Suppressor macrophage treated with lipopolysaccharide for 4 hours (primary cell): ENCODE results near the gene TRIM62.
"Not testable (repeated sequence)": the region's sequence is repeated elsewhere in the genome, so short reads cannot be mapped to it uniquely, and the experiment has no call there.

Experiments used
- DNase-seq: peaks from one replicate; pipeline ENCODE4 v3.0.0-alpha.2; 2020

Gene TRIM62

GRCh38 chr1:33158366-33158765 is 23.5 kb downstream of the TRIM62 start:
- DNase-seq, result no peak

GRCh38 chr1:33157131-33157530 is 24.7 kb downstream of the TRIM62 start:
- DNase-seq, result no peak

DNA sequence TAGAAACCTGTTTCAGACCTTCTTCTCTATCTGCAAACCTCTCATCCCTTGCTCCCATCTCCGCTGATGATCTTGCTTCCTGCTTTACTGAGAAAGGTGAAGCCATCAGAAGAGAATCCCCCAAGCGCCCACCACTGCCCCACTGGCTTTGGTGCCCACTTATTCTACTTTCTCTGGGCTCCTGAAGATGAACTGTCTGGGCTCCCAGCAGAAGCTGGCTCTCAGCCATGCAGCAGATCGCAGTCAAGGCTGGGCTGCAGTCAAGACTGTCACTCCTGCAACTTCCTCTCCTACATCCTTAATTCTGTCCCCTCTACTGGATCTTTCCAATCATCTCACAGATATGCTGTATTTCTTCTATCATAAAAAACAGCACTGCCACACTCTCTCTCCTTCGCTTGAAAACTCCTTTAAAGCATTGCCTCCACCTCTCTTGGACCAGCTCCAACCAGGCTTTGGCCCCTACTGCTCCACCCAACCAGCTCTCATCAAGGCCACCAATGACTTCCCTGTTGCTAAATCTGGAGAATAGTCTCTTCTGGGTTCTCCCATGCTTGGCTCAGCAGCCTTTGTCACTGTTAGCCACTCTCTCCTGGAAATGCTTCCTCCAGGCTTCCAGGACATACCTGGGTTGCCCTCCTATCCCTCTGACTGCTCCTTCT is 25.8 kb downstream of the TRIM62 start:
- no peak for DNase-seq

GRCh38 chr1:33153650-33154049 is 28.2 kb downstream of the TRIM62 start:
- no peak for DNase-seq

DNA sequence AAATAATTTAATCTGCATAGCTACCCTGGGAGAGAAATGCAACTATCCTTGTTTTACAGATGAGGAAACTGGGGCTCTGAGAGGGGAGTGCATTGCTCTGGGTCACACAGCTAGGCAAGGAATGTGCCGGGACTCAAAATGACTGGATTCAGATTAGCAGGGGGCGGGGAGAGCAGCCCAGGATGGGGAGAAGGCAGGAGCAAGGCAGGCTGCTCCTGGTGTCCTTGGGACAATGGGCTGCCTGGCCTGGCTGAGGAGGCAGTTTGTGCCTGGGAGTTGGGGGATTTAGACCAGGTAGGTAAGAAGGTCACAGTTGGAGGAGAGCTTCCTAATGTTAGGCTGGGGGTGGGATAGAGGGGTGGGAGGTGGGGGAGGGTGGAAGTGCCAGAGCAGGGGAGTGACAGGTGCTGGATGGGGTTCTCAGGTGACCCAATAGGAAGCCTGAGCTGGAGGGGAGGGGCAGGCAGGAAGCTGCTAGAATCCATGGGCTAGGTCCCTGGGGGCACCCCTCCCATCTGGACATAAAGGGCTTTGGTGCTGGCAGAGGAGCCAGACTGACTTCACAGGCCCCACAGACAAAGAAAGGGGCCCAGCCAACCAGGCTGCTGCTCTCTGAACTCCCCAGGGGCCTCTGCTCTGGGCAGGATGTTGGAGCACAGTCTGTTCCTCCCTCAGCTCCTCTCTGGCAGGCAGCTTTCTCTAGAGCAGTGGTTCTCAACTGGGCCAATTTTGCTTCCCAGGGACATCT is 29.0 kb downstream of the TRIM62 start:
- DNase-seq, result no peak

- no peak for DNase-seq
These were observed 30.7 kb downstream of the TRIM62 start for GRCh38 chr1:33151116-33151515.

- no peak for DNase-seq
These were observed 31.3 kb downstream of the TRIM62 start for GRCh38 chr1:33150522-33150921.

DNA sequence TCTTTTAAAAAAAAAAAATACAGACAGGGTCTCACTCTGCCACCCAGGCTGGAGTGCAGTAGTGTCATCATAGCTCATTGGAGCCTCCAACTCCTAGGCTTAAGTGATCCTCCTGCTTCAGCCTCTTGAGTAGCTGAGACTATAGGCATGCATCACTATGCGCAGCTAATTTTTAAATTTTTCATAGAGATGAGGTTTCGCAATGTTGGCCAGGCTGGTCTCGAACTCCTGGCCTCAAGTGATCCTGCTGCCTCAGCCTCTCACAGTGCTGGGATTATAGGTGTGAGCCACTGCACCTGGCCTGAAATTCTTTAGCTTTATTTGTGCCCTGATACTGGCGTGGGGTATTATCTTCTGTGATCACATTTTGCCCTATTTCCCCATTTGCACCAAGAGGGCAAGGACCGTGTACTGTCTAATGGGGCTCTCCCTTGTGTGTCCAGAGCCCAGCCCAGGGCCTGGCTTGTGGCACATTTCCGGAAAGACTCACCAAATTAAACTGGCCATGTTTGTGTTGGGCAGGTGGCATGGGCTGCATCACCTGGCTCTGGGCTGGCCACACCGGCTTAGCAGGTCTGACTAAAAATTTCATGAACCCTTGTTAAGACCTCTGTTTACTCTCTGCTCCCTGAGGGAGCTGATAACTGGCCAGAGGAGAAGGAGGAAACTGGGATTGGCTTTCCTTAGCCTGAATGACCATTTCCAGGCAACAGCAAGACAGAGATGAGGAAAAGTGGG is 32.2 kb downstream of the TRIM62 start:
- DNase-seq, result no peak

DNA sequence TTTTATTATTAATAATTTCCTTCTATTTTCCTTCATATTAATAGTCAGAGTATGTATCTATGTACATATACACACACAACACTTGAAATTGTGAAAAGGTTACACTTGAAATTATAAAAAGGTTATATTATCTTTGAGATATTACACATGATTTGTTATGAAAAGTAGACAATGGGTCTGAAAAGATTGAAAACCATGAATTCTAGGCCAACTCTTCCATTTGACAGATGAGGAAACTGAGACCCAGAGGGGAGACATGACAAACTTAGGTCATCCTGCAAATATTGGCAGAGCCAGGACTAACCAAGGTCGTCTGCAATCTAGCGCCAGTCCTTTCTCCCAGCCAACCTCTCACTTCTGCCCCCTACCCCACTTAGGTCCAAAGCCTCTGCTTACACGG is 33.2 kb downstream of the TRIM62 start:
- no peak for DNase-seq

- DNase-seq, result peak; percentile 19
These were observed 33.9 kb downstream of the TRIM62 start for GRCh38 chr1:33147997-33148314.

- no peak for DNase-seq
These were observed 34.4 kb downstream of the TRIM62 start for GRCh38 chr1:33147275-33147996.

GRCh38 chr1:33146003-33146402 is 35.8 kb downstream of the TRIM62 start:
- DNase-seq, result no peak

DNA sequence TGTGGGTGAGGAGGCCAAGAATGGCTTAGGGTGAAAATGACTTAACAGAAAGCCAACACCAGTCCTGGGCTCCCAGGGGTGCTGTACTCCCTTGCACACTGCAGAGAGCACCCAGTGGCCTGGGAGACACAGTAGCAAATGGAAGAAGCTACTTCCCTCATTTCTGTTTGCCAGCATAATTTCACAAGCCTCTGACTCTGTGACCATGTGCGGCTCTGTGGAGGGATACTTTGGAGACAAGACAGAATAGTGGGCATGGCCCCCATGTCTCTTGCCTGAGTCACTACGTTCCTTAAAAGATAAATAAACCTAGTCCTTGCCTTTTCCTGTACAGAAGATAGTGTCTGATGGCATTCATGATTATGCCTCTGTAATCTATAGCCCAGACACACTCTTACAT is 38.1 kb downstream of the TRIM62 start:
- DNase-seq, result no peak

GRCh38 chr1:33143176-33143575 is 38.7 kb downstream of the TRIM62 start:
- no peak for DNase-seq

- DNase-seq, result no peak
These were observed 39.3 kb downstream of the TRIM62 start for GRCh38 chr1:33142483-33143064.

DNA sequence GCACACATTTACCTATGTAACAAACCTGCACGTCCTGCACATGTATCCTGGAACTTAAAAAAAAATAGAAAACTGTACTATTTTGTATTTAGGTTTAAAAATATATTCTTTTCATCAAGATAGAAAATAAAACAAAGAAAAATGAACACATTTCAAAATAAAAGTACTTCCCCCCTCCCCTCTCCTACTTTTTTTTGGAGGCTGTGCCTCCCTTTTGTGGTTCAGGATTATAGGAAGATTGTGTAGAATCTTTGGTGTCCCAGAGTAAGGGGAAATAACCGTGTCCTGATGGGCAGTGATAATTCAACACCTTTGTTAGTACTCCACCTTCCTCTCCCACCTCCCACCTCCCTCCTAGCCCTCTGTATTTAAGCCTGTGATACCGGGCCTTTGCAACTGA is 40.1 kb downstream of the TRIM62 start:
- no peak for DNase-seq

- no peak for DNase-seq
These were observed 40.6 kb downstream of the TRIM62 start for GRCh38 chr1:33141216-33141615.

- DNase-seq, result no peak
These were observed 41.4 kb downstream of the TRIM62 start for GRCh38 chr1:33140153-33141149.

DNA sequence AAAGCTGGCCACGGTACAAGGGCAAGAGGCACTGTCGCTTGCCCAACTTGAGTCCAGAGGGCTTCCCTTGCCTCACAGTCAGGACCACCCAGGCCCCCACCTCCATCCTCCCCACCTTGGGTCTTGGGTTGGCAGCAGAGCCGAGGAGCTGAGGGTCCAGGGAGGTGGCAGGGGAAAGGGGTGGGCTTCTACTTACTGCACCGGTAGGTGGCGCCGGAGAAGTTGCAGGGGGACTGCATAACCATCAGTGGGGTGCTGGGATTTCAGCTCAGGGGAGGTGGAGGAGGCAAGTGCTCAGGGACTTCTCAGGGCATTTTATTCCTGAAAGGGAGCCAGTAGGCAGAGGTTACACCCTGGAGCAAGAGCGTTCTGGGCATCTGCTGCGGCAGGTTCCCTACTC is 44.0 kb downstream of the TRIM62 start:
- DNase-seq, result peak; percentile 16

DNA sequence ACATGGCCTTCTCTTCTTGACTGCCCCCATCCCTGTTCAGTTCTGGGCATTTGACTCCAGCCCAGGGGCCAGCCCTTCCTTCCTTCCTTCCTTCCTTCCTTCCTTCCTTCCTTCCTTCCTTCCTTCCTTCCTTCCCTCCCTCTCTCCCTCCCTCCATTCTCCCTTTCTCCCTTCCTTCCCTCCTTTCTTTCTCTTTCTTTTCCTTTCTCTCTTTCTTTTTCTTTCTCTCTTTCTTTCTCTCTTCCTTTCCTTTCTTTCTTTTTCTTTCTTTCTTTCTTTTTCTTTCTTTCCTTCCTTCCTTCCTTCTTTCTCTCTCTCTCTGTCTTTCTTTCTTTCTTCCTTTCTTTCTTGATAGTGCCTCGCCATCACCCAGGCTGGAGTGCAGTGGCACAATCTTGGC is 45.8 kb downstream of the TRIM62 start:
- not testable (repeated sequence) for DNase-seq

- no peak for DNase-seq
These were observed 48.3 kb downstream of the TRIM62 start for GRCh38 chr1:33133478-33134105.
